ENCODE measurements around the gene HNRNPK.

DNA sequence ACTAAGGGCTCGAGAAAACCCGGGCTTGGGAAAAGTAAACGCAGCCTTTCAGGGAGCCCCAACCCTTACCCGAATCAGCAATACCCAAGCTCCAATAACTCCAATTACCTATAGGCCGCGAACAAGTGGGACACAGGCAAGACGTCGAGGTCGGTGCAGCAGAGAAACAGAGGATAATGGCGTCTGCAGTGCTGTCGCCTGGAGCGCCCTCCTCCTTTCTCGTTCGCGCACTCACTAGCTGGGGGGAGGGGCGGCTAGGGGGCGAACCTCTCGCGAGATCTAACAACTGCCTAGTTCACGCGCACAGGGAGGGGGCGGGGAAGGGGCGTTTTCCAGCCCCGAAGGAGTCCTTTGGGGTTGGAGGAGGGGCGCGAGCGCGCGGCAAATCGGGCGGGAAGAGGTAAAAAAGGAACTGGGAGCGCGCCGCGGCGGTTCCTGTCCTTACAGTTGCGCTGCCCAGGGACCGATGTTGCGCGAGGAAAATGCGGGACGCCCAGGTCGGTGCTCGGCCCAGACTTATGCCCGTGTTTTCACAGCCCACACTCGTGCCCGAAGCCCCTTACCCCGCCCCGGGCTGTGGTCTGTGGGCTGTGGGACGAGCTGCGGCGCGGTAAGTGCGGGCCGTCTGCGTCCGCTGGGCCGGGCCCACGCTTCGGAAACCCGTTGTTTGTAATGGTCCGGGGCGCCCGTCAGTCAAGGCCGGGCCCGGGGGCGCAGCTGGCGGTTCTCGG lies 545 bp upstream of the HNRNPK start, which contains the start of gene RMI1:
- TF ChIP-seq, protein P1, sequence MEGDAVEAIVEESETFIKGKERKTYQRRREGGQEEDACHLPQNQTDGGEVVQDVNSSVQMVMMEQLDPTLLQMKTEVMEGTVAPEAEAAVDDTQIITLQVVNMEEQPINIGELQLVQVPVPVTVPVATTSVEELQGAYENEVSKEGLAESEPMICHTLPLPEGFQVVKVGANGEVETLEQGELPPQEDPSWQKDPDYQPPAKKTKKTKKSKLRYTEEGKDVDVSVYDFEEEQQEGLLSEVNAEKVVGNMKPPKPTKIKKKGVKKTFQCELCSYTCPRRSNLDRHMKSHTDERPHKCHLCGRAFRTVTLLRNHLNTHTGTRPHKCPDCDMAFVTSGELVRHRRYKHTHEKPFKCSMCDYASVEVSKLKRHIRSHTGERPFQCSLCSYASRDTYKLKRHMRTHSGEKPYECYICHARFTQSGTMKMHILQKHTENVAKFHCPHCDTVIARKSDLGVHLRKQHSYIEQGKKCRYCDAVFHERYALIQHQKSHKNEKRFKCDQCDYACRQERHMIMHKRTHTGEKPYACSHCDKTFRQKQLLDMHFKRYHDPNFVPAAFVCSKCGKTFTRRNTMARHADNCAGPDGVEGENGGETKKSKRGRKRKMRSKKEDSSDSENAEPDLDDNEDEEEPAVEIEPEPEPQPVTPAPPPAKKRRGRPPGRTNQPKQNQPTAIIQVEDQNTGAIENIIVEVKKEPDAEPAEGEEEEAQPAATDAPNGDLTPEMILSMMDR (IDR thresholded peaks at IDR 0.05; ENCODE audit: low read depth, low read length) = peak; percentile 36
- no peak for TF ChIP-seq EZH2phosphoT487 (IDR thresholded peaks at IDR 0.05; ENCODE audit: low read depth)
